ENCODE results near the gene PTPRN2.
"Not testable (repeated sequence)": the region's sequence is repeated elsewhere in the genome, so short reads cannot be mapped to it uniquely, and the experiment has no call there.

Gene PTPRN2

GRCh38 chr7:157725312-157725711 lies 862.3 kb downstream of the PTPRN2 start:
- DNase-seq (ENCODE audit: low spot score): not testable (repeated sequence)

- no peak for DNase-seq (ENCODE audit: low spot score)
Measured at GRCh38 chr7:157723205-157723604, 864.4 kb downstream of the PTPRN2 start.

- DNase-seq (ENCODE audit: low spot score): no peak
Measured at GRCh38 chr7:157722137-157723060, 865.2 kb downstream of the PTPRN2 start.

DNA sequence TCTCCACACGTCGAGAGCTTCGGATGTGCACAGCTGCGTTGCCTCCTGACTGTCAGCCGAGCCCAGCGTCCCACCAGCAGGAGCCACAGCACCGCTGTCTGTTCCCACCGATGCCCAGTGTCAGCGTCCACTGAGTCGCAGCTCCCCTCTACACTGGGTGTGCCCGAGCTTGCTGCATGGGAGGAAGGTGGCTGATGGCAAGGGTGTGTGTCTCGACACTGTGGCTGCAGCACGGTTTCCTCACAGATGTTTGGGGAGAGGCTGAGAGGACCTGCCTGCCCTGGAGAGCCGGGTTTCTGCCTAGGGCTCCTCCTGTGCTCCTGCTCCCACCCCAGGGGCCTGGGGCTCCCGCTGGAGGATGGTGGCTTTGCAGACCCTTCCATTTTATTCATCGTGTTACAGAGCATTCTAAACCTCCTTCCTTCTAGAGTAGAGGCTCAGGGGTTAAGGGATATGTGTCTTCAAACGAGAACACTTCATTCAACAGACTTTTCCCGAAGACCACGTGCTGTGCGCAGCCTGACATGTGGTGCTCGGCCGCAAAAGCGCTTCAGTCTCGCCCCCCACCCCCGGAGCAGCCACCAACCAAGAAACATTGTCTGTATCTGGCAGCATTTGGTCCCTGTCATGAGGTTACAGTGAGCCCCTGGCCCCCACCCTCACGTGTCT lies 866.0 kb downstream of the PTPRN2 start:
- no peak for DNase-seq (ENCODE audit: low spot score)

DNA sequence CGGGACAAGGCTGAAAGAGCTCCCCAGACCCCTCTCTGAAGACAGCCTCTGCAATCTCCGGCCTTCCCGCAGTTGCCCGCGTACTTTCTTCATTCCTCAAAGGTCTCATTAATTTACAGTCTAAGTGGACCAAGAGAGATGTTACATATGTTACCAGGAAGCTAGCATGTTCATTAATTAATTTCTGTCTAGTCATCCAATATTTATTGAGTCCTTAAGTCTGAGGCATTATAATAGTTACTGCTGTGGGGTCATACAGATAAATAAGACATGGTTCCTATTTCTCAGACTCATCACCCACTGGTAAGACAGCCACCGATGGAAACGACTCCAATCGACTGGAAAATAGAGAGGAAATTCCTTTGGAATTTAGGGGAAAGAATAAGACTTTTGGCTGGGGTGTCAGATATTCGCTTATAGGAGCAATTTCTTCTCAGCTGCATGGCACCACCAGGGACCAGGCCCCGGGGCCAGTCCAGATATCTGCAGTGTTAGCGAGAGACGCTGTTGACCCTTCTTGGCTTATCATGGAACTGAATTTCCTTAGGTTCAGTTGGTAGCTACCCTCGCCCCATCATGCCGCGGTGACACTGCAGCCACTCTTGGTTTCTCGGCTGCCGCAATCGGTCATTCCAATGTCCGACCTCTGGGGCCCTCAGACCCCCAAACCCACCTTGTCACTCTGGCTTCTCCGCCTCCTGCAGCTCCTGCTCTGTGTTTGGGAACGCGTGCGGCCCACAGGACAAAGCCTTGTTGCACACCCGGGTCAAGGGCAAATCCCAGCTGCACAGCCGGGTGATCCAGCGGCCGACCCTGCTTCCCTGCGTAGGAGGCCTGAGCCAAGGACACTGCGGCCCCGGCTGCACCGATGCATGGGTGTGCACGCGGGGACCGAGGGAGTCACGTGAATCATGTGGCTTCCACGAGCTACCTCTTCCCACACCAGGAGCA lies 867.6 kb downstream of the PTPRN2 start:
- no peak for DNase-seq (ENCODE audit: low spot score)

- no peak for DNase-seq (ENCODE audit: low spot score)
Measured at GRCh38 chr7:157719008-157719682, 868.5 kb downstream of the PTPRN2 start.

- no peak for DNase-seq (ENCODE audit: low spot score)
Measured at GRCh38 chr7:157718303-157719007, 869.2 kb downstream of the PTPRN2 start.

DNA sequence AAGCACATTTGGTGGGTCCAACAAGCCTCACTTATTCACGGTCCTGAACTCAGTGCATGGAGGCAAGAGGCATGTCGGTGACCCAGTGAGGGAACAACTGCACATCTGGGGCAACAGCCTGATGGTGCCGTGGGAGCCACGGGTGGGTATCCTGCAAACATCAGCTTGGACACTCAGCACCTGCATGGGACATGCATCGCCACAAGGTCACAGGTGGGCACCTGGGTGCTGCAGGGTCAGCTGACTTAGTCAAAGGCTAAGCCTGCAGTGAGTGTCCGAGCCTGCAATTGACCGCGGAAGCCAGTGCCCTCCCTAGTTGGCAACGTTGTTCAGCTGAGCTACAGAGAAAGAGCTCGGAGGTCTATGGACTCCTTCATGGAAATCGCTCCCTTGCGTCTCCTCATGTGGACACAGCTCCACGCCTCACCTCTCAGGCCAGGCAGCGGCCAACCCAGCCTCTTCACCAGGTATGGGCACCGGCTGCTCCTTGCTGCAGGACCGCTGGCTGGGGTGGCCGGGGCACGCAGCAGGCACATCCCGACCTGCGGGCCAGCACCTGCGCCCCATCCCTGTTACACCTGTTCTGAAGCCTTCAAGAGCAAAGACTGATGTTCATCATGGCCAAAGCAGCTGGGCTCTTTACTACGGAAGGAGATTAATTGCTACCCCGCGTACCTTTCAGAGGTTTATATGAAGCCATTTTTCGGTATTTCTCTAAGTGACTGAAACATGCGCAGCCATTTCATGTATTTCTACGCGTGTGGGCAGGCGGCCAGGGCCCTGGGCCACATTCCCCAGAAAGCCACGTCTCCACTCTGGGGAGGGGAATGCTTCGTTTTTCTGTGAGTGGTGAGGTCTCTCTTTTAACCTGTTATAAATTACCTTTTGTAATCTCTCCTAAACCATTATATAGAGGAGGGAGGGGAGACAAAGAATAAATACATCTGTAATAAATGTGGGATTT lies 870.1 kb downstream of the PTPRN2 start:
- DNase-seq (ENCODE audit: low spot score): no peak

- no peak for DNase-seq (ENCODE audit: low spot score)
Measured at GRCh38 chr7:157715938-157716280, 871.7 kb downstream of the PTPRN2 start.

DNA sequence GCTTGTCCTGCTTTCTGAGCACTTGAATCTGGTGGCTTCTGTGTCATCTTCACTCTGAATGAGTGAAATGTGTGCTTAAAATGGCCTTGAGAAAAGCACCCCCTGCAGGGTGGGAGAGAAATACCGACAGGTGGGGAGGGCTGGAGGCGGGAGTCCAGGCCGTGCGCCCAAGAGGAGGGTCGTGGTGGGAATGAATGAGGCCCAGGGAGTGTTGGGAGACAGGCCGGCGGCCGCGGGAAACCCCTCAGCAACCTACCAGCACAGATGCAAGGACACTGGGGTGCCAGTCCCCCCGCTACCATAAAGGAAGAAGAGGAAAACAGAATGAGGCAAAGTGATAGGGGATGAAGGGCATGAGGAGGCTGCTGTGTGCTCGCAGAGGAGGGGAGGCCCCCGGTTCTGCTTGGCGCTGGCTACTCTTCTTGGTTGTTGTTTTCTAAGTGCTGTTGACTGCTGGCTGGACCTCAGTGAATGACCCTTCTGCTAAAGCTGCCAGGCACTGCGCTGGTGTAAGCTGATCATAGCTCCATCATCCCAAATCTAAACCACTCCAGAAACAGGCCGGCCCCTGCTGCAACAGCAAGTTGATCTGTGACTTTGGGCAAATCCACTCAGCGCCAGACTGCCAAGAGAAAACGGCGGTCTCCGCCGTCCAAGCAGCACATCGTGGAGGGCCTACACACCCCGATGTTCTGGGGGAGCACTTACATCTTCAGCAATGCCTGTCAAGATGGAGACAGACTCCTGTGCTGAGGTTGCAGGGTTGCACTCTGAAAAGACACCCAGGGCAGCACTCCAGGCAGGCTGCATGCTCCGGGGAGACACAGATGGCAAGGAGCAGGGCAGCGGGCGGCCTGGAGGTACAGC lies 872.3 kb downstream of the PTPRN2 start:
- DNase-seq (ENCODE audit: low spot score): no peak

GRCh38 chr7:157714166-157715070 lies 873.2 kb downstream of the PTPRN2 start:
- DNase-seq (ENCODE audit: low spot score): no peak

- no peak for DNase-seq (ENCODE audit: low spot score)
Measured at GRCh38 chr7:157713591-157713990, 874.0 kb downstream of the PTPRN2 start.

DNA sequence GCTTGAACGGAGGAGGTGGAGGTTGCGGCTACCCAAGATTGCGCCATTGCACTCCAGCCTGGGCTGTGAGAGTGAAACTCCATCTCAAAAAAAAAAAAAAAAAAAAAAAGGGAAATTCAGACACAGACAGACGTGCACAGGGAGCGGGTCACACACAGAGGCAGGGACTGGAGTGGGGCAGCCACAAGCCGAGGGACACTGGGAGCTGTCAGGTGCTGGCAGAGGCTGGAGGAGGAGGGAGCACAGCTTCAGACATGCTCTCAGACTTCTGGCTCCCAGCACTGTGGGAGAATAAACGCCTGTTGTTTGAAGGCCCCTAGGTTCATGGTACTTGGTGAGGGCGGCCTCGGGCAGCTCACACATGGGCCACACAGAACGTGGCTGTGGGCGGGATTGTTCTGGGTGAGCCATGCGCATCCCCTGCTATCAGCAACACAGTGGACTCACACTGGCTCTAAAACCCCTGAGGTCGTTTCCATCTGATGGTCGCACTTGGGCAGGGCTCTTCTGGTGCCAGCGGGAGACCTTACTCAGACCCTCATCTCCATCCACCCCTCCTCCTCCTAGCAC lies 874.9 kb downstream of the PTPRN2 start:
- no peak for DNase-seq (ENCODE audit: low spot score)

- no peak for DNase-seq (ENCODE audit: low spot score)
Measured at GRCh38 chr7:157711353-157711888, 876.2 kb downstream of the PTPRN2 start.

- DNase-seq (ENCODE audit: low spot score): no peak
Measured at GRCh38 chr7:157710396-157710795, 877.2 kb downstream of the PTPRN2 start.

DNA sequence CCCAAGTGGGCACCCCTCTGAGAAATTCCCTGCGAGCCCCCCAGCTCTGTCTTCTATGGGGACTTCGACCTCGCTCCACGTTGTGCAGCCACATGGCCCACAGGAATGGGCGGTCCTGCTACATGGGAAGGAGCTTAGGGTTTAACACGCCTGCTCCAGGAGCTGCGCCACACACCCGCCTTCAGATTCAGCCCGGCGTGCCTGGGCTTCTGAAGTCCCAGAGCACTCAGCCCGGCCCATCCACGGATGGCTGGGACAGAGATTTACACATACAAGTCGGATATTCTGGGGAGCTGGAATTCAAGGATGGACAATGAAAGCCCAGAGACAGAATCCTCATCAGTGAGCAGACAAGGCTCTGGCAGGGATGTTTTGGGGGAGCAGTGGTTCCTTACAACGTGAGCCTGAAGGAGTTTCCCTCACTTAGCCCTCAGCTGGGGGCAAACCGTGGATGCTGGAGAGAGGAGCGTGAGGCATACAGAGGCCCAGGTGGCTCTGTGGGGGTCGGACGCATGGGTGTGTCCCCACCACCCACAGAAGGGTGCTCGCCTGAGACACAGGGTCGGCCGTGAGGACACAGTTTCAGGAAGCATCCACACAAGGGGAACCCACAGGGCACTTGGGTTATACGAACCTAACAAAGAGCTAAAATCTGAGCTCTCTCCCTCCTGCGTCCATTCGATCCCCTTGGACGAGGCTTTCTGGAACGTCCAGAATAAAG lies 877.9 kb downstream of the PTPRN2 start:
- DNase-seq (ENCODE audit: low spot score): no peak

GRCh38 chr7:157708919-157709295 lies 878.7 kb downstream of the PTPRN2 start:
- DNase-seq (ENCODE audit: low spot score): no peak

Measured in SW480 (cell line).